BLaER1 (cell line): ENCODE measurements around the gene SLC6A17.

Experiments used
- H3K27ac ChIP-seq: shearing (Covaris generic); formaldehyde crosslinking; 2 replicates; pipeline ENCODE4 v1.8.1; 2022
- H3K27me3 ChIP-seq: shearing (Covaris generic); formaldehyde crosslinking; 2 replicates; pipeline ENCODE4 v1.8.1; 2022
- H3K36me3 ChIP-seq: shearing (Covaris generic); formaldehyde crosslinking; 2 replicates; pipeline ENCODE4 v1.8.1; 2022
- H3K4me1 ChIP-seq: shearing (Covaris generic); formaldehyde crosslinking; 2 replicates; pipeline ENCODE4 v1.8.1; 2022
- H3K4me2 ChIP-seq: shearing (Covaris generic); formaldehyde crosslinking; 2 replicates; pipeline ENCODE4 v1.8.1; 2022
- H3K4me3 ChIP-seq: shearing (Covaris generic); formaldehyde crosslinking; 2 replicates; pipeline ENCODE4 v1.8.1; 2022
- H3K9ac ChIP-seq: shearing (Covaris generic); formaldehyde crosslinking; 2 replicates; pipeline ENCODE4 v1.8.1; 2022
- H3K9me3 ChIP-seq: shearing (Covaris generic); formaldehyde crosslinking; 2 replicates; pipeline ENCODE4 v1.8.1; 2022
- H4K20me1 ChIP-seq: shearing (Covaris generic); formaldehyde crosslinking; 2 replicates; pipeline ENCODE4 v1.8.1; 2022
- Cebpa-rat ChIP-seq: shearing (Covaris generic); IDR thresholded peaks from 2 replicates; pipeline ENCODE4 v1.8.1; 2022

Gene SLC6A17

DNA sequence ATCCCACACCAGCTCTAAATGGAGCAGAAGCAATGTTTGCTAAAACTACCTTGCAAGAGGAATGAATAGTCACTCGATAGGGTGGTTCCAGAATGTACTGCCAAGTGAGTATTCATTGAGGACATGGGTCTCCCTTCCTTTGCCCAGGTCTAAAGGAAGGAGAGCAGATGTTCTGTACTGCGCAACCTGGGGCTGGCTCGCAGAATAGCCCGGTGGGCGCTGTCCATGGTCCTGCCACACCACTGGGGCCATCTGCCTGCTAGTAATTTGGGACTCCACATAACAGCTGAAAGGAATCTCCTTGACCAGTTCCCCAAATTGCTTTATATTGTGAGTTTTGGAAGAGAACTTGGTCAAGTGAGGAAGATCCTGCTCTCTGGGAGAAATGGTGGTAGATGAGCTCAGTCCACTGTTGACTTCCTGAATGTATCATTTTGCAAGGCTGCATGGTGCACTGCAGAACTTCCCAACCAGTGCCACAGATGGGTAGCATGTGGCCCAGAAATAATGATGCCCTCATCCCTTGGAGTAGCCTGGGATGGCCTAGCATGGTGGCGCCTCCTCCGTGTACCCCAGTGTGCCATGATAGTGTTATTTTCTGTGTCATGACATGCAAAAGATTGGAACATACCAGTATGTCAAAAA is 5.7 kb downstream of the SLC6A17 start:
- Histone ChIP-seq H3K9me3 (no peaks in the 10 kb centered on the region), H3K4me2 (no peak overlapping the region), H3K27ac (no peak overlapping the region), H3K4me3 (no peak overlapping the region), H3K4me1 (peaks cover 5% of the 10 kb centered on the region; the same call in 1 of the 2 replicates), H4K20me1 (peaks cover 19% of the 10 kb centered on the region), H3K36me3 (no peaks in the 10 kb centered on the region), H3K27me3 (peaks cover 47% of the 10 kb centered on the region), H3K9ac (no peak overlapping the region)
- no peak for TF ChIP-seq Cebpa-rat

- no peaks in the 10 kb centered on the region; the same call in 1 of the 2 replicates for H3K4me1 ChIP-seq
- TF ChIP-seq Cebpa-rat = no peak
- no peaks in the 10 kb centered on the region for H3K36me3 ChIP-seq
- no peak overlapping the region for H3K27ac ChIP-seq
- H3K4me2 ChIP-seq = no peak overlapping the region
- H4K20me1 ChIP-seq = peaks cover 2% of the 10 kb centered on the region; the same call in 1 of the 2 replicates
- H3K4me3 ChIP-seq = no peak overlapping the region
- peaks cover 24% of the 10 kb centered on the region for H3K27me3 ChIP-seq
- no peaks in the 10 kb centered on the region for H3K9me3 ChIP-seq
- no peak overlapping the region for H3K9ac ChIP-seq
These were observed 8.0 kb downstream of the SLC6A17 start for GRCh38 chr1:110158261-110158660.

DNA sequence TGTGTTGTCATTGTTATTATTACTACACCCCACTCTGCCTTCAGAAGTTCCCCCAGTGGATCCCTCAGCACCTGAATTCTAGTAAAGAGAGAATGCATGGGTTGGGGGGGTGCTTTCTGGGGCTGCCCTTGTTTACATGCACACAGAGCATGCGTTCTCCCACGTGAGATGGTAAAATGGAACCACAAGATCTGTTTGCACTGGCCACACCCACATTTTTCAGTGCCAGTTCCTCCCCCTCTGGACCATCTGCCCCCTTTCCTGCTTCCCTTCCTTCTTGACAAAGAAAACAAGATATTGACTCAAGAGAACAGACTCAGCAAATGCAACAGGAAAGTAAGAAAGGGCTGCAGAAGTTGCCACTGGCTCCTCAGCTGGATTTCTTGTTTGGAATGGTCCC is 8.9 kb downstream of the SLC6A17 start:
- H3K27me3 ChIP-seq = peaks cover 15% of the 10 kb centered on the region
- H3K9ac ChIP-seq = no peak overlapping the region
- no peak overlapping the region; the same call in 1 of the 2 replicates for H3K4me2 ChIP-seq
- no peaks in the 10 kb centered on the region; the same call in 1 of the 2 replicates for H3K4me1 ChIP-seq
- no peaks in the 10 kb centered on the region for H4K20me1 ChIP-seq
- H3K4me3 ChIP-seq = no peak overlapping the region
- no peaks in the 10 kb centered on the region for H3K36me3 ChIP-seq
- no peak overlapping the region for H3K27ac ChIP-seq
- no peak for TF ChIP-seq Cebpa-rat
- no peaks in the 10 kb centered on the region for H3K9me3 ChIP-seq

DNA sequence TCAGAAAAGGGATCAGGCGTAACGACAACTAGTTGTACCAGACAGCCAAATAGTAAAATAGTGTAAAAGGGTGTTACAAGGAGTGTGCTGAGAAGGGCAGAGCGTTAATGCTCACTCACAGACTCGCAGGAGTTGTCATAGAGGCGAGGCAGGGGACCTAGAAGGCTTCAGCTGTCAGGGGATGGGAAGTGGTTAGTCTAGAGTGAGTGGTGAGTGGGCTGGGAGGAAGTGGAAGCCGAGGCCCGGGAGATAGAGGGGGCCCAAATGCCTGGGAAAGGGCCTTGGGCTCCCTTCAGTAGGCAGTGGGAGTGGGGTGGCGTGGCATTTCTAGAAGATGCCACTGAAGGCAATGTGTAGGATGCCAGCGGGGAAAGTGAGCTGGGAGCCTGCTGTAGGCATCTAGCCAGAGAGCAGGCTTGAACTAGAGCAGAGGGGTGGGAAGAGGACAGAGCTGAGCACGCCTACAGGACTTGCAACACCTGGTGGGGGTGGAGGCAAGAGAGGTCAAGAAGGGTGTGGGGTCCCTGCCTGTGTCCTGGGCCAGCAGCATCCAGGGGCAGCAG is 10.3 kb downstream of the SLC6A17 start:
- peaks cover 6% of the 10 kb centered on the region; the same call in 1 of the 2 replicates for H3K27me3 ChIP-seq
- H3K36me3 ChIP-seq = no peaks in the 10 kb centered on the region
- H3K9me3 ChIP-seq = no peaks in the 10 kb centered on the region
- H3K4me1 ChIP-seq = no peaks in the 10 kb centered on the region; the same call in 1 of the 2 replicates
- no peak overlapping the region for H3K4me3 ChIP-seq
- no peaks in the 10 kb centered on the region for H4K20me1 ChIP-seq
- no peak for TF ChIP-seq Cebpa-rat
- no peak overlapping the region for H3K9ac ChIP-seq
- no peak overlapping the region for H3K4me2 ChIP-seq
- no peak overlapping the region for H3K27ac ChIP-seq

- Histone ChIP-seq H3K27ac (no peak overlapping the region), H3K4me2 (no peak overlapping the region), H3K4me3 (no peak overlapping the region), H3K4me1 (no peaks in the 10 kb centered on the region; the same call in 1 of the 2 replicates), H3K27me3 (peaks cover 6% of the 10 kb centered on the region; the same call in 1 of the 2 replicates), H3K9me3 (no peaks in the 10 kb centered on the region), H3K36me3 (no peaks in the 10 kb centered on the region), H4K20me1 (no peaks in the 10 kb centered on the region), H3K9ac (no peak overlapping the region)
- TF ChIP-seq Cebpa-rat = no peak
These were observed 10.9 kb downstream of the SLC6A17 start for GRCh38 chr1:110161165-110161564.

DNA sequence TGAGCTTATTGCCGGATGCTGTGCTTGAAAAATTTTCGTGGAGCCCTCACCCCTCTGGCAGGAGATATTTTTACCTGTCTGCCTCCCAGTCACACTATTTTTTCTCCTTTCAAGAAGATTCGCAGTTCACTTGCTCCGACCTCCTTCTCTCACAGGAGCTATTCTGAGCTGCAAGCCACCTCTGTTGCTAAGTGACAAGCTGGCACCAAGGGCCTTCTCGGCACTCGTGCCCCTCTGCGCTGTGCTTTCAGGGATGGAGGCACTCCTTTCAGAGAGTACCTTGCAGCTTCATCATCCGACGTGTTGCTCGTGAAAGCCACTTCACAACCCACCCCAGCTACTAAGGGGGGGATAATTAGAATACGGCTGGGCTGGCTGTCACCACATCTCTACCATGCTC is 11.6 kb downstream of the SLC6A17 start:
- H3K27ac ChIP-seq = no peak overlapping the region
- H3K9ac ChIP-seq = no peak overlapping the region
- no peak overlapping the region for H3K4me3 ChIP-seq
- H3K4me2 ChIP-seq = no peak overlapping the region
- H3K4me1 ChIP-seq = no peaks in the 10 kb centered on the region; the same call in 1 of the 2 replicates
- H3K36me3 ChIP-seq = no peaks in the 10 kb centered on the region
- no peak for TF ChIP-seq Cebpa-rat
- H3K27me3 ChIP-seq = peaks cover 6% of the 10 kb centered on the region; the same call in 1 of the 2 replicates
- no peaks in the 10 kb centered on the region for H4K20me1 ChIP-seq
- H3K9me3 ChIP-seq = no peaks in the 10 kb centered on the region

DNA sequence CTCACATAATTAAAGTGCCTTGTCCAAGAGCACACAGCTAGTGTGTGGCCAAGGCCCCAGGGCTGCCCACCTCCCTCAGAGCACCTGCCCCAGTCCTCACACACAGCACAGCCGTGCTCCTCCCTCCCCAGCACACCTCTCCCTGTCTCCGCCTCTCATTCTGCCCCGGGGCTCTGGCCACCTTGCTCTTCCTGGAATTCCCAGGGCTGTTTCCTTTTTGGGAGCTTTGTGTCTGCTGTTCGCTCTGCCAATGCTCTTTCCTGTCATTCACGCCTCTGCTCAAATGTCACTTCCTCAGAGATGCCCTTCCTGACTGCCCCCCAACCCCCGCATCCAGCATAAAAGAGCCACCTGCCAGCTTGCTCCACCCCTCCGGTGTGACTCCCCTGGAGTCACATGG is 13.3 kb downstream of the SLC6A17 start:
- H3K27ac ChIP-seq = no peak overlapping the region
- H3K9me3 ChIP-seq = no peaks in the 10 kb centered on the region
- TF ChIP-seq Cebpa-rat = no peak
- H3K27me3 ChIP-seq = peaks cover 6% of the 10 kb centered on the region; the same call in 1 of the 2 replicates
- H3K4me1 ChIP-seq = no peaks in the 10 kb centered on the region; the same call in 1 of the 2 replicates
- H3K9ac ChIP-seq = no peak overlapping the region
- no peaks in the 10 kb centered on the region for H3K36me3 ChIP-seq
- H3K4me2 ChIP-seq = no peak overlapping the region
- H4K20me1 ChIP-seq = no peaks in the 10 kb centered on the region
- H3K4me3 ChIP-seq = no peak overlapping the region

- TF ChIP-seq Cebpa-rat = no peak
- Histone ChIP-seq H3K36me3 (no peaks in the 10 kb centered on the region), H3K4me1 (no peaks in the 10 kb centered on the region; the same call in 1 of the 2 replicates)
These were observed 14.5 kb downstream of the SLC6A17 start for GRCh38 chr1:110164725-110165350.

GRCh38 chr1:110165761-110166231 is 15.5 kb downstream of the SLC6A17 start:
- no peak overlapping the region for H3K4me3 ChIP-seq
- H3K36me3 ChIP-seq = no peaks in the 10 kb centered on the region
- no peak overlapping the region for H3K27ac ChIP-seq
- H3K27me3 ChIP-seq = peaks cover under 1% of the 10 kb centered on the region; the same call in 1 of the 2 replicates
- TF ChIP-seq Cebpa-rat = no peak
- H3K4me2 ChIP-seq = no peak overlapping the region
- H3K9me3 ChIP-seq = no peaks in the 10 kb centered on the region
- no peak overlapping the region for H3K9ac ChIP-seq
- H4K20me1 ChIP-seq = no peaks in the 10 kb centered on the region
- H3K4me1 ChIP-seq = no peaks in the 10 kb centered on the region

More at GRCh38 chr1:110164725-110165350, 14.5 kb downstream of the SLC6A17 start:
- H3K27me3 ChIP-seq = peaks cover 6% of the 10 kb centered on the region; the same call in 1 of the 2 replicates
- no peaks in the 10 kb centered on the region for H3K9me3 ChIP-seq
- no peak overlapping the region for H3K9ac ChIP-seq
- no peaks in the 10 kb centered on the region for H4K20me1 ChIP-seq
- H3K27ac ChIP-seq = no peak overlapping the region
- H3K4me3 ChIP-seq = no peak overlapping the region
- no peak overlapping the region for H3K4me2 ChIP-seq

DNA sequence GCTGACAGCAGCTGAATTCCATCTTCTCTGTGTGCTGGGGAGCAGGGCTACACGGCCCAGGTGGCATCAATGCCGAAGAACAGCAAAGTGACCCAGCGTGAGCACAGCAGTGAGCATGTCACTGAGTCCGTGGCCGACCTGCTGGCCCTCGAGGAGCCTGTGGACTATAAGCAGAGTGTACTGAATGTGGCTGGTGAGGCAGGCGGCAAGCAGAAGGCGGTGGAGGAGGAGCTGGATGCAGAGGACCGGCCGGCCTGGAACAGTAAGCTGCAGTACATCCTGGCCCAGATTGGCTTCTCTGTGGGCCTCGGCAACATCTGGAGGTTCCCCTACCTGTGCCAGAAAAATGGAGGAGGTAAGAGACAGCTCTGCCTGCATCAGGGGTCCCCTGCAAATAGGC is 16.6 kb downstream of the SLC6A17 start:
- Histone ChIP-seq H3K4me2 (no peak overlapping the region), H3K27ac (no peak overlapping the region), H3K27me3 (no peaks in the 10 kb centered on the region), H3K36me3 (no peaks in the 10 kb centered on the region), H3K4me1 (peaks cover 6% of the 10 kb centered on the region; the same call in 1 of the 2 replicates), H4K20me1 (no peaks in the 10 kb centered on the region), H3K9ac (no peak overlapping the region), H3K9me3 (no peaks in the 10 kb centered on the region), H3K4me3 (no peak overlapping the region)
- TF ChIP-seq Cebpa-rat = no peak
